Activated CD4-positive, CD25-positive, alpha-beta regulatory T cell (primary cell): Measurements from ENCODE around the gene KRT17.
"Not testable (repeated sequence)": the region's sequence is repeated elsewhere in the genome, so short reads cannot be mapped to it uniquely, and the experiment has no call there.

Experiments
- DNase-seq, 4 experiments: peaks; one replicate each; lab custom pipeline; 2025; lab: John Stamatoyannopoulos, UW

Gene KRT17

GRCh38 chr17:41653892-41654677, 29.7 kb upstream of the KRT17 start:
- no peak for DNase-seq

DNA sequence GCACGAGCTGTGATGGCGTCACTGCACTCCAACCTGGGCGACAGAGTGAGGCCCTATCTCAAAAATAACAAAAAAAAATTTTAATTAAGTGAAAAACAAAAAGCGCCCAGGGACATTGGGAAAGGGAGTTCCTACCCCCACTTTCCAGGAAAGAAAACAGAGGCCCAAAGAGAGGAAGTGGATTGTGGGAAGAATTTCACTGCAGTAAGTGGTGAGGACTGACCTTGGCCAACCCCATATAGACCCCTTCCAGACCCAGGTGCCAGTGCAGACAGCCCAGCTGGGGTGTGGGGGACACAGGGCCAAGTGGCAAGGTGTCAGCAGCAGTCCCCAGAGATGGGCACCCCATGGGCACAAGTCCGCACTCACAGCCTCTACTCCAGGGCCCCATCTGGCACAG, 29.0 kb upstream of the KRT17 start:
- DNase-seq = no peak

DNA sequence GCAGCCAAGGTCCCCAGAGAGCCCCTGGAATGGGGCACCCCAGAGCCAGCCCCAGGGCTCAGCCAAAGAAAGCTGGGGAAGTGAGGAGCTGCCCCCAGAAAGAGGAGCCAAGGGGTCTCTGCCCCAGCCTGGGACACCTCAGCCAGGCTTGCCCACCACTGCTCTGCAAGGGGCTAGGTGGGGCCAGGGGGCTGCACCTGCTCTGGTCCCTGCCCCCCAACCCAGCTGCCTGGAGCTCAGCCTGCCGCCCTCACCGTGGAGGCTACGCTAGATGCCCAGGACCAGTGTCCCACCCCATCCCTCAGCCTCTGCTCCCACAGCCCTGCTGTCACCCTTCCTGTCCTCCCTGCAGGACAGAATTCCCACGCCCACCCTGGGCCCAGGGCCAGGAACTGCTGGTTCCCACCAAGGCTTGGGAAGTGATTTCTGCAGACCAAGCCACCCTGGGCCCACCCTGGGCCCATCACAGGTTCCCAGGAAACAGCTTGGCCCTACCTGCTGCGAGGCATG, 28.1 kb upstream of the KRT17 start:
- no peak for DNase-seq

- no peak for DNase-seq
Observed at GRCh38 chr17:41651625-41652460, 27.5 kb upstream of the KRT17 start.

GRCh38 chr17:41650794-41651624, 26.6 kb upstream of the KRT17 start:
- DNase-seq = no peak

- no peak for DNase-seq
Observed at GRCh38 chr17:41649923-41650519, 25.6 kb upstream of the KRT17 start.

DNA sequence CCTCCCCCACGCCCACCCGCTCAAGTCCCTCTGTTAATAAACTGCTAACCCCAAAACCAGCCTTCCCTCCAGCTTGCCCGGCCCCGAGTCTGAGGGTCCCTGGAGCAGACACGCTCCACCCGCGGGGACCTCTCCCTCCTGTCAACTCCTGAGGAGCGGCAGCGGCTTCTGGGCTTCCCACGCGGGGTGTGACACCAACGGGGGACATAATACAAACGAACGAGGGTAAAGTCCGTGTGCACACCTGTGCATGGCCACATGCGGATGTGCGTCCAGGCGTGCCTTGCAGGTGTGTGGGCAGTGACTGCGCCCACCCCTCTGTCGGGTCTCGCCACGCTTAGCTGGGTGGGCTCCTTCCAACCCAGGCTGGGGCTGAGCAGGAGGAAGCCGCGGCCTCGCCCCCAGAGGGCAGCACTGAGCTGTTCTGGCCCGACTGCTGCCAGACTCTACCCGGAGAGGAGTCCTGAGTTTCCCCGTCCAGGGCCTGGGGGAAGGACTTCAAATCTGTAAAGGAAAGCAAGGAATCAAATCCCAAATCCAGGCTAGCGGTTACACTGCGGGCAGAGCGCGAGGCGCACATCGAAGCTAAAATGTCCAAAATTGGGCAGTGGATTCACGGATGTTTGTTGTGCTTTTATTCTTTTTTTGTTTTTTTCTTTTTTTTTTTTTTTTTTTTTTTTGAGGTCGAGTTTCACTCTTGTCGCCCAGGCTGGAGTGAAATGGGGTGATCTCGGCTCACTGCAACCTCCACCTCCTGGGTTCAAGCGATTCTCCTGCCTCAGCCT, 24.2 kb upstream of the KRT17 start:
- peak; percentile 72 to 85 (median 78) for DNase-seq

DNA sequence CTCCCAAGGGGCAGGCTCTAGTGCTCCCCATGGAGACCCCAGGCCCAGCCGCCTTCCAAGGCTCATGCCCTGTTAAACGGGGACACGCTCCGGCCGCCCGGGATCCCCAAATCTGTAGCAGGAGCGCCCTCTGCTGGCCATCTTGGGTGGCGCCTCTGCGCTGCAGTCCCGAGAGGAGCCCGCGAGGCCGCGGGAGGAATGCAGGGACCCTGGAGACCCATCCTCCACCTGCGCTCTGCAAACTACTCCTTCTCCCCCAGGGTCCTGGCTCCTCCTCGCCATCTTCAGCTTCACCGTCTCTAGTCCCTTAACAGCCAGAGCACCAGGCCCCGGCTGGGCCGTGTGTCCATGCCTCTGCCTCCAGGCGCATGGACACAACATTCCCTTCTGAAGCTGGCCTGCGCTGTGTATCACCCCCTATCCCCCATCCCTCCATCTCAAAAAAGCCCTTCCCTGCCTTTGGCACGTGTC, 23.6 kb upstream of the KRT17 start:
- DNase-seq = peak; percentile 71 to 89 (median 84)

- DNase-seq = no peak
Observed at GRCh38 chr17:41647038-41647813, 22.9 kb upstream of the KRT17 start.

DNA sequence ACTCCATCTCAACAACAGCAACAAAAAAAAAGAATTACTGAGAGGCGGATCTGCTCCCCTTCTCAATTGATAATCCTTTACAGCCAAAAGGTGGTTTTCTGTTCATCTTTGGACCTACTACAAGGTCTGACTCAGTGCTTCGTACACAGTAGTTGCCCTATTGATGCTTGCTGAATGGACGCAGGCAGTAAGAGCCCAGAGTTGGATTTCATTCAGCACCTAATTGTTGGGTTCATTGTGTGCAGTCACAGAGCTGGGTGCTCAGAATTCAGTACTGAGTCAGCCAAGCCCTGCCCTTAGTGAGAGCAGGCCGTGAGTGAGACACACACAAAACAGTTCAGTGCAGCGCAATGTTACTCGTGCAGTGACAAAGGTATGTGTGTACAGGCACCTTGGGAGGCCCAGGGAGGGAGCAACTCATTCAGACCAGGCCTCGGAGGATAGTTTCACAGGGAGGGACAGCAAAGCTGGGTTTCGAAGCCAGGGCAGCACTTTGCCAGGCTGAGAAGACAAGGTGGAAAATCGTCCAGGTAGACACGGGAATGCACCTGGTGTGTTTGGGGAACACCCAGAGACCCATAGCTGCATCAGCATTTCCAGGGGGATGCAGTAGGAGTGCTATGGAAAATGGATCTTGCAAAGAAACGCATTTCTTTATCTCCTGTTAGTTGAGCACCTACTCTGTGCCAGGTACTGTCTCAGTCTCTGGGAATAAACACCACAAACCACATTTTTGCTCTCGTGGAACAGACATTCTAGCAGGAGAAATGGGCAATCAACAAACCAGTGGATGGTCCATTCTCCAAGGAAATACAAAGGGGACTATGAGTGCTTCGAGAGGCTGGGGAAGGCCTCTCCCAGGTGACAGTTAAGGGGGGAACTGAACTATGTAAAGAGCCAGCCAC, 18.1 kb upstream of the KRT17 start:
- DNase-seq = no peak

DNA sequence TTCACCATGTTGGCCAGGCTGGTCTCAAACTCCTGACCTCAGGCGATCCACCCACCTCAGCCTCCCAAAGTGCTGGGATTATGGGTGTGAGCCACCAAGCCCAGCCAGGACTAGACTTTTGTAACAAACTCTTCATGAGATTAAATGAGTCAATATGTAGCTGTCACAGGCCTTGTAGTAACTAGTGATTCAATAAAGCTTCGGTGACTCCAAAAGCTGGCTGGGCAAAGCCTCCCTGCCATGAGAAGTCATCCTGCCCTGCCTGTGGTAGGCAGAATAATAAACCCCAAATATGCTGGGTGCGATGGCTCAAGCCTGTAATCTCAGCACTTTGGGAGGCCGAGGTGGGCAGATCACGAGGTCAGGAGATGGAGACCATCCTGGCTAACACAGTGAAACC, 16.2 kb upstream of the KRT17 start:
- not testable (repeated sequence) for DNase-seq

DNA sequence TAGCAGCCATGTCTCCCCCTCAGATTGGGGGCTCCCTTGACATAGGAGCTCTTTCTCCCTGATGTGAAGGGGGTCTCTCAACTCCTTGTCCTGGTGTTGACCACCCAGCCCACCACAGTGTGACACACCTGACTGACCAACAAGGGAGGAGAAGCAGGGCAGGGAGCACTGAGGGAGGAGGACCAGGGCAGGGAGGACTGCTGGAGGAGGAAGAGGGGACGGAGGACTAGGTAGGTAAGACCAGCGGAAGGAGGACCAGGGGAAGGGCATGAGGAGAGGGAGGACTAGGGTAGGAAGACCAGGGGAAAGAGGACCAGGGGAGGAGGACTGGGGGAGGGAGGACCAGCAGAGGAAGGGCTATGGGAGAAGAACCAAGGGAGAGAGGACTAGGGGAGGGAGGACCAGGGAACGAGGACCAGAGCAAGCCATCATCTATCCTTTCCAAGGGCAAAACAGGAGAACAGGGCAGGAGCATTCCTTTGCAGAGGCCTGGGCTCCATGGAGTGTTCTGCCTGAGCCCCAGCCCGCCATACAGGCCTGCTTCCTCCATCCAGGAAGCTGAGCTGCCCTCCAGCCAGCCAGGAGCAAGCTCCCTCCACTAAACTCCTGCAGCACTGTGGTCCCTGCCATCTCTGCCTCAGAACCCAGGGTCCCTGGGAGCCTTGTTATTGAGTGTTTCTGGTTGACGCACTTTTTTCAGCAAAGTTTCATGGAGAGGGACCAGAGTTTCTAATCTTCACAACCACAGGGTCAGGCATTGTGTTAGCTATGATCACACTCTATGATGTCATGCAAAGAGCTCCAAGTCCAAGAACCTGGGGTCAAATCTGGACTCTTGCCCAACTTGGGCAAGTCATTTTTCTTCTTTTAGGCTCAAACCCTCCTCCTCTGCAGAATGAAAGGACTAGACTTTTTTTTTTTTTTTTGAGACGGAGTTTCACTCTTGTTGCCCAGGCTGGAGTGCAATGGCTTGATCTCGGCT, 15.4 kb upstream of the KRT17 start:
- DNase-seq = no peak

DNA sequence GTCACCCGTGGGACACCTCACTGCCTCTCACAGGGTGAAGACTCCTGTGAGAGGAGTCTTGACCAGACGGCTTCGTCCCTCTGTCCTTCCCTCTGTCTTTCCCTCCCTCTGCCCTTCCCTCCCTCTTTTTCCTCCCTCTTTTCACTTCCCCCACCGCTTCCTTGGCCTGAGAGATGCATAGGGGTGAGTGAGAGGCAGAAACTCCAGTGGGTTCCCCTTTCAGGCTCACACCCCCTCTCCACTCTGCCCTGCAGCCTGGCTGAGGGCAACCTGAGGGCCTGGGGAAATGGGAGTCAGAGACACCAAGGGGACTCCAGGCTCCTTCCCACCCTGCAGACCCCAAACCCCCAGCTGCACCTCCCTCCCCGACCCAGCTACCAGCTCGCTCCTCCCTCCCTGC, 14.6 kb upstream of the KRT17 start:
- no peak for DNase-seq

GRCh38 chr17:41638194-41638593, 13.8 kb upstream of the KRT17 start:
- DNase-seq = no peak

- no peak for DNase-seq
Observed at GRCh38 chr17:41636652-41637051, 12.3 kb upstream of the KRT17 start.

GRCh38 chr17:41635121-41636097, 11.0 kb upstream of the KRT17 start:
- no peak for DNase-seq
